NCI-H128 (cell line): ENCODE measurements around the gene HDGFL2.
A peak's percentile ranks its signal among the peaks of the same experiment; 100 is the strongest.

ENCODE experiments used
- DNase-seq: peaks from one replicate; lab custom pipeline; 2025; ENCODE audit not compliant: unreplicated experiment; lab: John Stamatoyannopoulos, UW

Gene HDGFL2

DNA sequence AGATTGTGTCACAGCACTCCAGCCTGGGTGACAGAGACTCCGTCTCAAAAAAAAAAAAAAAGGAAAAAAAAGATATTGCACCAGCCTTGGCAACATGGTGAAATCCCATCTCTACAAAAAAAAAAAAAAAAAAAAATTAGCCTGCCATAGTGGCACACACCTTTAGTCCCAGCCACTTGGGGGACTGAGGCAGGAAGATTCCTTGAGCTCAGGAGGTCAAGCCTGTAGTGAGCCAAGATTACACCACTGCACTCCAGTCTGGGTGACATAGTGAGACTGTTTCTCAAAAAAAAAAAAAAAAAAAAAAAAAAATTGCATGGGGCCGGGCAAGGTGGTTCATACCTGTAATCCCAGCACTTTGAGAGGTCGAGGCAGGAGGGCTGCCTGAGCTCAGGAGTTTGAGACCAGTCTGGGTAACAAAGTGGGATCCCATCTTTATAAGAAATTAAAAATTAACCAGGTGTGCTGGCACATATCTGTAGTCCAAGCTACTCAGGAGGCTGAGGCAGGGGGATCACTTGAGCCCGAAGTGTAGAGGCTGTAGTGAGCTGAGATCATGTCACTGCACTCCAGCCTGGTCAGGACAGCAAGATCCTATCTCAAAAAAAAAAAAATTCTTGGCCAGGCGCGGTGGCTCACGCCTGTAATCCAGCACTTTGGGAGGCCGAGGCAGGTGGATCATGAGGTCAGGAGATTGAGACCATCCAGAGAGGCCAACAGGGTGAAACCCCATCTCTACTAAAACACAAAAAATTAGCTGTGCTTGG, 7.1 kb upstream of the HDGFL2 start:
- no peak for DNase-seq

DNA sequence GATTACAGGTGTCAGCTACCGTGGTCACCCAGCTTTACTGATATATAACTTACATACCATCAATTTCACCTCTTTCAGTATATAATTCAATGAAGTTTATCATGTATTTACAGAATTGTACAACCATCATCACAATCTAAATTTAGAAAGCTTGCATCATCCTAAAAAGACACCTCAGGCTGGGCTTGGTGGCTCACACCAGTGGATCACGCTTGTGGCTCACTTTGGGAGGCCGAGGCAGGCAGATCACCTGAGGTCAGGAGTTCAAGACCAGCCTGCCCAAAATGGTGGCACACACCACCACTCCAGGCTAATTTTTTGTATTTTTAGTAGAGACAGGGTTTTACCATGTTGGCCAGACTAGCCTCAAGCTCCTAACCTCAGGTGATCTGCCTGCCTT, 4.3 kb upstream of the HDGFL2 start:
- no peak for DNase-seq

DNA sequence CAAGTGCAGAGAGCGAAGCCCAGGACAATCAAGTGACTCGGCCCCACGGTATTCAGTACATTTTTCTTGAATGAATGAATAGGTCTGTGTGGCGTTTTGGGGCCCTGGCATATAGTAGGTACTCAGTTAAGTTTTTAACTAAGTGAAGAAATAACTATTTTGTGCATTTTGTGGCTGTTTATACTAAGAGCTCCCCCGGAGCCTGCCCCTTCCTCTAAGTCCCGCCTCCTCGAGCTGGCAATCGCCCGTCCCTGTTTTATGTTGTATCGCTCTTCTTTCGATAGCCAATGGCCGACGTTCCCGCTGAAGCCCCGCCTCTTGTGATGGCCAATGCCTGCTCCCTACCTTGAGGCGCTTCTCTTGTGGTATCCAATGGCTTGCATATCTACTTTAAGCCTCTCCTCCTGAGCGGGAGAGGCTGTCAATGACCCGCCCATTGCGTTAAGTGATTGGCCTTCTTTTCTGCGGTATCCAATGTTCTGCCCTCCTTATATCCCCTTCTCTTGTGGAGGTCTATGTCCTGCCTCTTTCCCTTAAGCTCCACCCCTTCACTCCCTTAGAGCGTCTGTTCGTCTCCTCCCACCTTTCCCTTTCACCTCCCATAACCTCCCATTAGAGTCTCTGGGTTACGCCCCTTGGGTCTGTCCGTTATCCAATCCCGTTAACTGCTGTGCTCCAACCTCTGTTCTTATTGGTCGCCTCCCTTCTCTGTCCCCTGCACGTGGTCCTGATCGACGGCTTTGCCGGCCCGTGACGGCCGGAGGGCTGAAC, 509 bp upstream of the HDGFL2 start:
- peak; percentile 100 for DNase-seq

DNA sequence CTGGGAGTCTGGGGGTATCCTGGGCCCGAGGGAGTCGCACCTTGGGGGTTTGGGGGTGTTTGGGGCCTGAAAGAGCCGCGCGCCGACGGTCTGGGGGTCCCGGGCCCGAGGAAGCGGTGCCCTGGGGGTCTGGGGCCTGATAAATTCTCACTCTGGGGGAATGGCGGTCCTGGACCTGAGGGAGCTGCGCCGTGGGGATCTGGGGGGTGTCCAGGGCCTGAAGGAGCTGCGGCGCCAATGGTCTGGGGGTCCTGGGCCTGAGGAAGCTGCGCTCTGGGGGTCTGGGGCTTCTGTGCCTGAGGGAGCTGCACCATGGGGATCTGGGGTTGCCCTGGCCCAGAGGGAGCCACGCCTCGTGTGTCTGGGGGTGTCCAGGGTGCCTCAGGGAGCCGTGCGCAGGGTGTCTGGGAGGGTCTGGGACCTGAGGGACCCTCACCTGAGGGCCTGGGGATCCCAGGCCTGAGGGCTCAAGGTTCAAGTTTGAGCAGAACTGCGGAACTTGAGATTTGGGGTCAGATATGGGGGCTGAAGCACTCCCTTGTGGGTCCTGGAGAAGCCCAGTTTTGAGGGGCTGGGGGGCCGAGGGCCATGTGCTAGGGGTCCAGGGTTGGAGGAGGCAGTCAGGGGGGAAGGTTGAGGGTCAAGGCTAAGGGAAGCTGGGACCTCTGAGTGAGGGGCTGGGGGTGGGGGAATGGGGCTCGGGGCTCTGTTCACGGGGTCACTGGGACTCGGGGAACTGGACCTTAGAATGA, 1.1 kb downstream of the HDGFL2 start:
- no peak for DNase-seq

- DNase-seq: no peak
Observed at GRCh38 chr19:4473763-4474513, 1.8 kb downstream of the HDGFL2 start.

DNA sequence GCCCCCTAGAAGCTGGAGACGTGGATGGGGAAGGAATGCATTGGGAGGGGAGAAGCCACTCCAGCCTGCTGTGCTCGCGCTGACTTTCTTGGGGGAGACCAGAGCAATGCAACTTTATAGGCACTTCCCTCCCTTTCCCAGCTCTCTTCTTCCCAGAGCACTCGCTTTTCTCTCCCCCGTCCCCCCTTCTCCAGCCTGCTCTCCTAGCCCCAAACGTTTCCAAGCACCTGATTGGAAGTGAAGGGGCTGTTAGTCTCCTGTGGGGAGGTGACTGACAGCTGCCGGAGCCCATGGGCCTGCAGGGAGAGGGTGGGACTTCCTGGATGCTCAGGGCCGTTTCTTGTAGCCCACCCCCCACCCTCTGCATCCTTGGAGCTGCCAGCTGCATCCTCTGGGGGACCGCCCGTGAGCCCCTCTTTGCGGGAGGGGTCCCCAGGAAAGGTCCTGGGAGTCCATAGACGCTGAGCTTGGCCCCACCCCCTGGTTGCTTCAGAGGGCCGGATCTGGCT, 2.5 kb downstream of the HDGFL2 start:
- DNase-seq: peak; percentile 60

DNA sequence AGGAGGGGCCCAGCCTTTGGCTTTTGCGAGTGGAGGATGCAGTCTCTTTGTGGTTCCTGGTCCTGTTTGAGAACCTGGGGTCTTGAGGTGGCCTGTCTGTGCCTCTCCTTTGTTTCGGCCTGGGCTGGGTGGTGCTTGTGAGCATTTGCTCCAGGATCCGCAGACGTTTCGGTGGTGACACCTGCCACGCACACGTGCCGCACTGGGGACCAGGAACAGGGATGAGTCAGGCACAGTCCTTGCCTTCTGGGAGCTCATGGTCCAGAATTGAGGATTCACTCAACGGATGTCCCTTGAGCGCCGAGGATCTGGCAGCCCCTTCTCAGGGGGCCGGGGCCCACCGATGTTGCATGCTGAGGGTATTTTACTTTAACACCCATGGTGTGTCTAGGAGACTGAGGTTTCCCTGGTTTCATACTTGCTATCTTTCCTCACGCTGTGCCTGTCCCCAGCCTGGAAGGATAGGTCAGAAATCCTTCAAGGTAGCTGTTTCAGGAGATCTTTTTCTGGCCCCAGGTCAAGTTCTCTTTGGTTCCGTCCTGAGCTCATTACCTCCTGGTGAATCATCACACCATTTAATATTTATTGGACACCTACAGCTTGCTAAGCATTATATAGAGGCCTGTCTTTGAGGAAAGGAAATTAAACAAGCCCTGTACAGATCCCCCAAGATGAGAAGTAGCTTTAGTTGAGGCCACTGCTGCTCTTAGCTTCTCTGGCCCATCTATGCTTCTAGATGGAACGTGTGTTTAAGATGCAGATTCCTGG, 5.1 kb downstream of the HDGFL2 start:
- DNase-seq: no peak

DNA sequence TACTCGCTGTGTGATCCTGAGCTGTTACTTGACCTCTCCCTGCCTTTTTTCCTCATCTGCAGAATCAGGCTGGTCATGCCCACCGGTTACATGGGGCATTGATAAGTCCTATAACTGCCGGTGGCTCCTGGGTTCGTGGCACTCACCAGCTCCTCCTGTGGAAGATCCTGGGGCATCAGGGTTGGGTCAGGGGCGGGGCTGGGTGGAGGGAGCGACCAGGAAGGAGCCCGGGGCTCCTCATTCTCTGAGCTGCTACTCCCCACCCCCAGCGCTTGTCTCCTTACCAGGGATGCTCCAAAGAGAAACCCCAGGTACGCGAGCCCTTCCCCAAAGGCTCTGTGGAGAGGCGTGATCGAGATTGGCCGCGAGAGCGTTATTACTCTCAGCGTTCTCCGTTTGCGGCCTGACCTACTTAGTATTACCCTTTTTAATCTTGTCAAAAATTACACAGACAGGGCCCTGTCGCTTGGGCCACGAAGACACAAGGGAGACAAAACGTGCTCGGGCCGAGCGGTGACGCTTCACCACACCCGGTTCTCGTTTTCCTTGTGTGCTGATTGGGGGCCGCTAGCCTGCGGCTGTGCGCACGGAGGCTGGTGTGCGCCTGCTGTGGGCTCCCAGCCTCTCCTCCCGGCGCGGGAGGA, 10.7 kb downstream of the HDGFL2 start:
- no peak for DNase-seq

DNA sequence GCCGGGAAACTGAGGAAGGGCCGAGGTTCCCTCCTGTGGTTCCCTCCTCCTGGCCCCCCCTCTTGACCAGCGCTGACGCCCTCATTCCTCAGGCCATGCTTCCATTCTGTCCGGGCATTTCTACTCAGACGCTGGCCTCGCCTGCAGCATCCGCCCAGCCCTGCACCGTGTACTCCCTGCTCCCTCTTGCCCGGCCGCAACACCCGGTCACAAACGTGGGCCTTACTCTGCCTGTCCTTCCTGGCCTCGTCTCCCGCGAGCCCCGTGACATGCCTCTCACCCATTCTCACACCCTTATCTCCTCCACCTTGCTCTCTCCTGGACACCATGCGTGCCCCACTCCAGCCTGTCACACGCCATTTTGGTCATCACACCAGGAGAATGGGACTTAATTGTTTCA, 11.3 kb downstream of the HDGFL2 start:
- DNase-seq: no peak

DNA sequence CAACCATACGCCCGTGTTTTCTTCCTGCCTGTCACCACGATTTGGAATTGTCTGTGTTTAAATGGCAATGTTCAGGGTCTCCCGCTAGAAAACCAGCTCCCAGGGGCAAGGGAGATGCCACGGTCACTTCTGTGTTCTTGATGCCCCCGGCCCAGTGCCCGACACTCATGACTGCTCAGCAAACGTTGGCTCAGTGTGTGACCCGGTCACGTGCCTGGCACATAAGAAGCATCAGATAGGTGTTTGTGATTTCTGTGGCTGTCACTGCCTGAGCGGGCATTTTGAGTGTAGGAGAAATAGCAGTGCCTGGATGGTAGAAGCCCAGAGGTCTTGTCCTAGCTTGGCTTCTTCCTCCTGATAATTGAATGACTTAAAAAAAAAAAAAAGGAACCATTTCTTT, 15.5 kb downstream of the HDGFL2 start:
- no peak for DNase-seq

- DNase-seq: no peak
Observed at GRCh38 chr19:4488496-4488895, 16.4 kb downstream of the HDGFL2 start.

GRCh38 chr19:4491446-4491845, 19.3 kb downstream of the HDGFL2 start:
- DNase-seq: no peak

DNA sequence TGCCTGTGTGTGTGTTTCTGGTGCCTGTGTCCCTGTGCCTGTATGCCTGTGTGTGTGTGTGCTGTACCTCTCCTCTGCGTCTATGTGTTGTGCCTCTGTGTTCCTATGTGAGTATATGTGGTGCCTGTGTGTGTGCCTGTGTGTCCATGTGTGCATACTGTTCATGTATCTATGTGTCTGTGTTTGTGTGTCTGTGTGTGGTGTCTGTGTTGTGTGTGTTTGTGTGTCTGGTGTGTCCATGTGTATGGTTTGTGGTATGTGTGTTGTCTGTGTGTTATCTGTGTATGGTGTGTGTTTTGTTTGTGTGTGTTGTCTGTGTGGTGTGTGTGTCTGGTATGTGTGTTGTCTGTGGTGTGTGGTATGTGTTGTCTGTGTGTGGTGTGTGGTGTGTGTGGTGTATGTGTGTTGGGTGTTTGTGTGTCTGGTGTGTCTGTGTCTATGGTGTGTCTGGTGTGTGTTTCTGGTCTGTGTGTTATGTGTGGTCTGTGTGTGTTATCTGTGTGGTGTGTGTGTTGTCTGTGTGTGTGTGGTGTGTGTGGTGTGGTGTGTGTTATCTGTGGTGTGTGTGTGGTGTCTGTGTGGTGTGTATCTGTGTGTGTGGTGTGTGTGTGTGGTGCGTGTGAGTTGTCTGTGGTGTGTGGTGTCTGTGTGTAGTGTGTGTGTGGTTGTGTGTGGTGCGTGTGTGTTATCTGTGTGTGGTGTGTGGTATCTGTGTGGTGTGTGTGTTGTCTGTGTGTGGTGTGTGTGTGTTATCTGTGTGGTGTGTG, 20.4 kb downstream of the HDGFL2 start:
- DNase-seq: no peak

DNA sequence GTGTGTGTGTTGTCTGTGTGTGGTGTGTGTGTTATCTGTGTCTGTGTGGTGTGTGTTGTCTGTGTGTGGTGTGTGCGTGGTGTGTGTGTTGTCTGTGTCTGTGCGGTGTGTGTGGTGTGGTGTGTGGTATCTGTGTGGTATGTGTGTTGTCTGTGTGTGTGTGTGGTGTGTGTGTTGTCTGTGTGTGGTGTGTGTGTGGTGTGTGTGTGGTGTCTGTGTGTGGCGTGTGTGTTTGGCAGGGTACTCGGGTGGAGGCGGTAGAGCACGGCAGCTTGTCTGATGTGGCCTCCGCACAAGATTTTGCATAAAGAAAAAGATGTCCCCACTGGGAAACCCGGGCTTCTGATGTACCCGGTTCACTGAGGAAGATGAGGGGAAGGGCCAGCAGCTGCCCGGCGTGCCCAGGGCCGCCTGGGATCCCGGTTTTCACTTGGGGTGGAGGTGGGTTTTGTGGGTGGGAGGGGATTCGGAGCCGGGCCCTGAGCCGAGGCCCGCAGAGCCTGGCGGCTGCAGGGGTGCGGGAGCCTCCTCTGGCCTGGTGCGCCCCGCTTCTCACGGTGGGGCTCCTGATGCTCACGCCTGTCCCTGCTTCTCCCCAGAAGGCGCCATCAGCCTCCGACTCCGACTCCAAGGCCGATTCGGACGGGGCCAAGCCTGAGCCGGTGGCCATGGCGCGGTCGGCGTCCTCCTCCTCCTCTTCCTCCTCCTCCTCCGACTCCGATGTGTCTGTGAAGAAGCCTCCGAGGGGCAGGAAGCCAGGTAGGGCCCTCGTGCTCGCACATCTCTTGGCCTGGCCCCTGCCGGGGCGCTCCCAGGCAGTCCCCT, 21.2 kb downstream of the HDGFL2 start:
- DNase-seq: no peak

- DNase-seq: no peak
Observed at GRCh38 chr19:4493929-4494690, 22.0 kb downstream of the HDGFL2 start.

DNA sequence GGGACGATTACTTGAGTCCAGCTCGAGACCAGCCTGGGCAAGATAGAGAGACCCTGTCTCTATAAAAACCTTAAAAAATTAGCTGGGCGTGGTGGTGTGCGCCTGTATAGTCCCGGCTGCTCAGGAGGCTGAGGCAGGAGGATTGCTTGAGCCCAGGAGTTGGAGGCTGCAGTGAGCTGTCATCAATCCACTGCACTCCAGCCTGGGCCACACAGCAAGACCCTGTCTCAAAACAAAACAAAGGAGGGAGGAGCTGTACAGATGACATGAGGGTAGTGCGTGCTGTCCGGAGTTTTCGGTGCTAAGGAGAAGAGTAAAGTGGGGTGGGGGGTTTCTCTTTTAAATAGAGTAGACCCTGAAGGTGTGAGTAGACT, 22.6 kb downstream of the HDGFL2 start:
- no peak for DNase-seq

GRCh38 chr19:4495471-4495870, 23.4 kb downstream of the HDGFL2 start:
- no peak for DNase-seq
